Neural progenitor cell (in vitro differentiated cells): ENCODE results near the gene TMEM240.
"Not testable (repeated sequence)": the region's sequence is repeated elsewhere in the genome, so short reads cannot be mapped to it uniquely, and the experiment has no call there.

Source experiments
- CTCF ChIP-seq: fragments of 200-600 bp; sonication (generic); IDR thresholded peaks from 2 replicates; pipeline ENCODE4 v1.5.1; 2017; ENCODE audit warnings: antibody characterized with exemption, mild to moderate bottlenecking
- EZH2phosphoT487 ChIP-seq: fragments of 200-600 bp; sonication (generic); IDR thresholded peaks from 2 replicates; pipeline ENCODE4 v1.6.1; 2017; ENCODE audit warnings: antibody characterized with exemption

- not testable (repeated sequence) for TF ChIP-seq EZH2phosphoT487, CTCF
These were observed 26.7 kb downstream of the TMEM240 start for GRCh38 chr1:1513675-1514074.
